Activated naive CD8-positive, alpha-beta T cell treated with anti-CD3 and anti-CD28 coated beads for 36 hours (primary cell): ENCODE results near the gene SEMA4D. TPM values are rescaled to one million over a fixed set of nuclear protein-coding genes. Genes with fewer than 3 reads are reported as not detected.
A peak's percentile ranks its signal among the peaks of the same experiment; 100 is the strongest.

Source experiments
- DNase-seq: peaks from one replicate; pipeline ENCODE4 v3.0.0; 2021
- H3K27ac Mint-ChIP-seq: one replicate; pipeline ENCODE4 v1.8.0; 2022; ENCODE audit warnings: mild to moderate bottlenecking, moderate library complexity, mixed read lengths
- H3K27me3 Mint-ChIP-seq: one replicate; pipeline ENCODE4 v1.8.0; 2022; ENCODE audit warnings: mild to moderate bottlenecking, mixed read lengths
- H3K36me3 Mint-ChIP-seq: one replicate; pipeline ENCODE4 v1.8.0; 2021; ENCODE audit warnings: mild to moderate bottlenecking, mixed read lengths
- H3K4me1 Mint-ChIP-seq: one replicate; pipeline ENCODE4 v1.8.0; 2021; ENCODE audit warnings: mixed read lengths
- H3K4me3 Mint-ChIP-seq: one replicate; pipeline ENCODE4 v1.8.0; 2022; ENCODE audit warnings: mild to moderate bottlenecking, moderate library complexity, mixed read lengths
- H3K9me3 Mint-ChIP-seq: one replicate; pipeline ENCODE4 v1.8.0; 2022; ENCODE audit warnings: mixed read lengths
- total RNA-seq, 2 experiments: library from RNA; stranded (reverse); gene quantifications; one replicate each; pipeline ENCODE4 v1.2.3, GENCODE V29; 2021

Gene SEMA4D
- total RNA-seq, 2 experiments from 2014 or later: 239 to 245 TPM

- Mint-ChIP-seq H3K4me1 (peaks cover 89% of the 10 kb centered on the region), H3K36me3 (peaks cover 69% of the 10 kb centered on the region), H3K27ac (peak overlapping the region; percentile 90), H3K27me3 (no peaks in the 10 kb centered on the region), H3K4me3 (no peak overlapping the region), H3K9me3 (no peaks in the 10 kb centered on the region)
- DNase-seq: no peak
These were observed 50.5 kb downstream of the SEMA4D start for GRCh38 chr9:89447416-89447815.

GRCh38 chr9:89446961-89447310, 51.0 kb downstream of the SEMA4D start:
- H3K9me3 Mint-ChIP-seq: no peaks in the 10 kb centered on the region
- DNase-seq: no peak
- no peaks in the 10 kb centered on the region for H3K27me3 Mint-ChIP-seq
- no peak overlapping the region for H3K4me3 Mint-ChIP-seq
- H3K27ac Mint-ChIP-seq: peak overlapping the region; percentile 90
- H3K36me3 Mint-ChIP-seq: peaks cover 68% of the 10 kb centered on the region
- H3K4me1 Mint-ChIP-seq: peaks cover 91% of the 10 kb centered on the region

GRCh38 chr9:89446261-89446960, 51.5 kb downstream of the SEMA4D start:
- Mint-ChIP-seq H3K9me3 (no peaks in the 10 kb centered on the region), H3K27me3 (no peaks in the 10 kb centered on the region), H3K27ac (peak overlapping the region; percentile 90), H3K36me3 (peaks cover 68% of the 10 kb centered on the region), H3K4me3 (peak overlapping the region; percentile 5), H3K4me1 (peaks cover 91% of the 10 kb centered on the region)
- DNase-seq: no peak

GRCh38 chr9:89445801-89446251, 52.1 kb downstream of the SEMA4D start:
- peak overlapping the region; percentile 5 for H3K4me3 Mint-ChIP-seq

GRCh38 chr9:89444925-89445765, 52.8 kb downstream of the SEMA4D start:
- Mint-ChIP-seq H3K9me3 (no peaks in the 10 kb centered on the region), H3K27me3 (no peaks in the 10 kb centered on the region), H3K27ac (peak overlapping the region; percentile 90), H3K4me1 (peaks cover 91% of the 10 kb centered on the region), H3K36me3 (peaks cover 70% of the 10 kb centered on the region), H3K4me3 (peak overlapping the region; percentile 20)
- no peak for DNase-seq

More at GRCh38 chr9:89445801-89446251, 52.1 kb downstream of the SEMA4D start:
- DNase-seq: no peak
- Mint-ChIP-seq H3K4me1 (peaks cover 91% of the 10 kb centered on the region), H3K27ac (peak overlapping the region; percentile 90), H3K27me3 (no peaks in the 10 kb centered on the region), H3K36me3 (peaks cover 68% of the 10 kb centered on the region), H3K9me3 (no peaks in the 10 kb centered on the region)

- H3K27ac Mint-ChIP-seq: peak overlapping the region; percentile 90
- H3K36me3 Mint-ChIP-seq: peaks cover 71% of the 10 kb centered on the region
- H3K9me3 Mint-ChIP-seq: no peaks in the 10 kb centered on the region
- H3K4me3 Mint-ChIP-seq: peak overlapping the region; percentile 20
- H3K4me1 Mint-ChIP-seq: peaks cover 91% of the 10 kb centered on the region
- H3K27me3 Mint-ChIP-seq: no peaks in the 10 kb centered on the region
- DNase-seq: peak; percentile 68
These were observed 53.6 kb downstream of the SEMA4D start for GRCh38 chr9:89444274-89444673.

- no peak overlapping the region for H3K4me3 Mint-ChIP-seq
- H3K9me3 Mint-ChIP-seq: no peaks in the 10 kb centered on the region
These were observed 54.7 kb downstream of the SEMA4D start for GRCh38 chr9:89442981-89443814.

GRCh38 chr9:89442501-89442978, 55.4 kb downstream of the SEMA4D start:
- Mint-ChIP-seq H3K4me3 (peak overlapping the region; percentile 62), H3K36me3 (peaks cover 67% of the 10 kb centered on the region), H3K4me1 (peaks cover 90% of the 10 kb centered on the region), H3K9me3 (no peaks in the 10 kb centered on the region), H3K27ac (peak overlapping the region; percentile 89), H3K27me3 (no peaks in the 10 kb centered on the region)
- DNase-seq: no peak

More at GRCh38 chr9:89442981-89443814, 54.7 kb downstream of the SEMA4D start:
- peaks cover 66% of the 10 kb centered on the region for H3K36me3 Mint-ChIP-seq
- peak overlapping the region; percentile 90 for H3K27ac Mint-ChIP-seq
- no peak for DNase-seq
- peaks cover 89% of the 10 kb centered on the region for H3K4me1 Mint-ChIP-seq
- no peaks in the 10 kb centered on the region for H3K27me3 Mint-ChIP-seq

- H3K36me3 Mint-ChIP-seq: peaks cover 64% of the 10 kb centered on the region
- no peaks in the 10 kb centered on the region for H3K27me3 Mint-ChIP-seq
- no peak overlapping the region for H3K4me3 Mint-ChIP-seq
- DNase-seq: no peak
- H3K9me3 Mint-ChIP-seq: no peaks in the 10 kb centered on the region
- peaks cover 89% of the 10 kb centered on the region for H3K4me1 Mint-ChIP-seq
- peak overlapping the region; percentile 89 for H3K27ac Mint-ChIP-seq
These were observed 55.9 kb downstream of the SEMA4D start for GRCh38 chr9:89441986-89442385.

GRCh38 chr9:89441655-89441970, 56.3 kb downstream of the SEMA4D start:
- peak overlapping the region; percentile 89 for H3K27ac Mint-ChIP-seq
- no peak for DNase-seq
- H3K4me3 Mint-ChIP-seq: no peak overlapping the region
- no peaks in the 10 kb centered on the region for H3K27me3 Mint-ChIP-seq
- H3K36me3 Mint-ChIP-seq: peaks cover 62% of the 10 kb centered on the region
- peaks cover 89% of the 10 kb centered on the region for H3K4me1 Mint-ChIP-seq
- no peaks in the 10 kb centered on the region for H3K9me3 Mint-ChIP-seq

GRCh38 chr9:89440951-89441654, 56.8 kb downstream of the SEMA4D start:
- Mint-ChIP-seq H3K4me1 (peaks cover 89% of the 10 kb centered on the region), H3K27ac (peak overlapping the region; percentile 89), H3K9me3 (no peaks in the 10 kb centered on the region), H3K36me3 (peaks cover 60% of the 10 kb centered on the region), H3K27me3 (no peaks in the 10 kb centered on the region), H3K4me3 (peak overlapping the region; percentile 54)
- no peak for DNase-seq

- Mint-ChIP-seq H3K9me3 (no peaks in the 10 kb centered on the region), H3K27me3 (no peaks in the 10 kb centered on the region), H3K27ac (peak overlapping the region; percentile 89), H3K4me3 (peak overlapping the region; percentile 54), H3K4me1 (peaks cover 87% of the 10 kb centered on the region), H3K36me3 (peaks cover 56% of the 10 kb centered on the region)
- DNase-seq: no peak
These were observed 57.4 kb downstream of the SEMA4D start for GRCh38 chr9:89440548-89440947.

- H3K4me3 Mint-ChIP-seq: peak overlapping the region; percentile 54
These were observed 57.9 kb downstream of the SEMA4D start for GRCh38 chr9:89440046-89440445.

GRCh38 chr9:89439571-89439970, 58.3 kb downstream of the SEMA4D start:
- Mint-ChIP-seq H3K9me3 (no peaks in the 10 kb centered on the region), H3K36me3 (peaks cover 55% of the 10 kb centered on the region), H3K4me3 (peak overlapping the region; percentile 14), H3K27ac (peak overlapping the region; percentile 89), H3K27me3 (no peaks in the 10 kb centered on the region), H3K4me1 (peaks cover 86% of the 10 kb centered on the region)
- no peak for DNase-seq

More at GRCh38 chr9:89440046-89440445, 57.9 kb downstream of the SEMA4D start:
- Mint-ChIP-seq H3K4me1 (peaks cover 87% of the 10 kb centered on the region), H3K27me3 (no peaks in the 10 kb centered on the region), H3K9me3 (no peaks in the 10 kb centered on the region), H3K36me3 (peaks cover 55% of the 10 kb centered on the region), H3K27ac (peak overlapping the region; percentile 89)
- DNase-seq: no peak
